HG02678 (cell line): Measurements from ENCODE around the gene PDZD4.

ENCODE experiments used
- ATAC-seq: cut with Tn5 transposase; IDR thresholded peaks from one replicate; pipeline ENCODE4 v1.9.1; 2021; ENCODE audit warnings: mild to moderate bottlenecking, moderate library complexity; ENCODE audit not compliant: unreplicated experiment

The PDZD4 gene

GRCh38 chrX:153763989-153764755, 66.2 kb downstream of the PDZD4 start, which contains the start of gene PLXNB3:
PLXNB3 (plus strand) TSS chrX:153764249; CDS start chrX:153765536, 1,287 bp downstream.
- no peak for ATAC-seq

- no peak for ATAC-seq
Measured at GRCh38 chrX:153763298-153763932, 66.9 kb downstream of the PDZD4 start.

- ATAC-seq: no peak
Measured at GRCh38 chrX:153762626-153763173, 67.6 kb downstream of the PDZD4 start.

GRCh38 chrX:153761863-153762262, 68.5 kb downstream of the PDZD4 start:
- no peak for ATAC-seq

GRCh38 chrX:153755136-153755535, 75.2 kb downstream of the PDZD4 start:
- no peak for ATAC-seq
